ENCODE data around the gene DLGAP1. TPM values are rescaled to one million over a fixed set of nuclear protein-coding genes. Genes with fewer than 3 reads are reported as not detected.

The DLGAP1 gene
- total and polyA plus RNA-seq, 2 experiments from 2014 or later = 17.0 to 48.5 TPM

GRCh38 chr18:3616744-3617143, 838.4 kb downstream of the DLGAP1 start:
- DNase-seq (ENCODE audit: low spot score) (no peak), ATAC-seq (no peak)
- no peaks in the 10 kb centered on the region for H4K20me1 ChIP-seq (replicated peaks; ENCODE audit: insufficient read depth)
- H3K4me1 Mint-ChIP-seq = peaks cover 20% of the 10 kb centered on the region
- peaks cover 9% of the 10 kb centered on the region for H3K27me3 Mint-ChIP-seq (ENCODE audit: insufficient read depth, low read depth, poor library complexity)
- no peaks in the 10 kb centered on the region for H3K27me3 ChIP-seq (ENCODE audit: insufficient read depth)
- H3K4me2 ChIP-seq = no peak overlapping the region
- H3K4me3 Mint-ChIP-seq = no peak overlapping the region
- H3K27ac Mint-ChIP-seq = no peak overlapping the region
- no peak overlapping the region for H3K27ac ChIP-seq (ENCODE audit: low read depth)
- peaks cover 4% of the 10 kb centered on the region; the same call in 1 of the 3 replicates for H3K36me3 Mint-ChIP-seq (ENCODE audit: low read depth)
- H3K4me3 ChIP-seq = no peak overlapping the region
- H3K4me1 ChIP-seq (ENCODE audit: insufficient read depth) = peaks cover 24% of the 10 kb centered on the region
- TF ChIP-seq ZNF114 (CRISPR knock-in tag; IDR thresholded peaks at IDR 0.05) = no peak
- TF ChIP-seq EZH2 (IDR thresholded peaks at IDR 0.05; ENCODE audit: low read depth, unreplicated experiment) = no peak
- no peak for TF ChIP-seq NANOG (IDR thresholded peaks at IDR 0.05; ENCODE audit: borderline replicate concordance)
- TF ChIP-seq REST (IDR thresholded peaks at IDR 0.05; ENCODE audit: unreplicated experiment) = no peak
- TF ChIP-seq STAT1 (IDR thresholded peaks at IDR 0.05; ENCODE audit: unreplicated experiment) = no peak
- TF ChIP-seq EZH2phosphoT487 (IDR thresholded peaks at IDR 0.05; ENCODE audit: unreplicated experiment) = no peak
- TF ChIP-seq CREB1 (CRISPR knock-in tag; IDR thresholded peaks at IDR 0.05; ENCODE audit: low read depth) = no peak
- TF ChIP-seq ETS1 (IDR thresholded peaks at IDR 0.05) = no peak
- TF ChIP-seq CTCF (conservative IDR thresholded peaks at IDR 0.05; ENCODE audit: low read depth in 2 of 2) = no peak
- TF ChIP-seq POLR2AphosphoS5 (IDR thresholded peaks at IDR 0.05; ENCODE audit: low read depth) = no peak
- no peak for TF ChIP-seq JUNB (IDR thresholded peaks at IDR 0.05; ENCODE audit: unreplicated experiment)
- no peak for TF ChIP-seq ZNF331 (CRISPR knock-in tag; IDR thresholded peaks at IDR 0.05; ENCODE audit: low read depth)
- no peak for TF ChIP-seq ZNF462 (CRISPR knock-in tag; IDR thresholded peaks at IDR 0.05)
- no peaks in the 10 kb centered on the region for H3K9me3 Mint-ChIP-seq
- H3K79me2 ChIP-seq (replicated peaks; ENCODE audit: insufficient read depth) = no peaks in the 10 kb centered on the region
- no peak overlapping the region for H2AFZ ChIP-seq
- peaks cover 6% of the 10 kb centered on the region for H3F3A ChIP-seq (replicated peaks; ENCODE audit: low read depth)
- H3K9me2 ChIP-seq (ENCODE audit: insufficient read depth) = no peaks in the 10 kb centered on the region
- H3K36me3 ChIP-seq (ENCODE audit: insufficient read depth) = no peaks in the 10 kb centered on the region; the same call in 1 of the 2 replicates

Data from GM23338 (cell line).